H9 (cell line): ENCODE results near the gene NFATC4. TPM values are rescaled to one million over a fixed set of nuclear protein-coding genes. Genes with fewer than 3 reads are reported as not detected.
A peak's percentile ranks its signal among the peaks of the same experiment; 100 is the strongest.

Experiments
- DNase-seq: peaks from one replicate; pipeline ENCODE4 v3.0.0-alpha.2; 2017
- H2AFZ ChIP-seq: one replicate; pipeline ENCODE4 v1.6.1; 2013; ENCODE audit warnings: mild to moderate bottlenecking, low read length, control low read depth, moderate library complexity
- H2AK5ac ChIP-seq: 2 replicates; pipeline ENCODE4 v1.6.1; 2013; ENCODE audit warnings: low read length, control low read depth, mixed read lengths; ENCODE audit not compliant: insufficient read length
- H2BK120ac ChIP-seq: one replicate; pipeline ENCODE4 v1.6.1; 2013; ENCODE audit warnings: low read depth, mild to moderate bottlenecking, low read length, control low read depth, inconsistent platforms; ENCODE audit not compliant: poor library complexity, severe bottlenecking
- H2BK12ac ChIP-seq: 2 replicates; pipeline ENCODE4 v1.6.1; 2013; ENCODE audit warnings: low read length, control low read depth, mixed read lengths, low read depth; ENCODE audit not compliant: insufficient read length
- H2BK15ac ChIP-seq: 2 replicates; pipeline ENCODE4 v1.6.1; 2013; ENCODE audit warnings: low read depth, low read length, control low read depth
- H2BK20ac ChIP-seq: one replicate; pipeline ENCODE4 v1.6.1; 2013; ENCODE audit warnings: low read depth, mild to moderate bottlenecking, low read length, control low read depth, inconsistent platforms; ENCODE audit not compliant: poor library complexity, severe bottlenecking
- H2BK5ac ChIP-seq: 2 replicates; pipeline ENCODE4 v1.6.1; 2013; ENCODE audit warnings: low read length, control low read depth, mixed read lengths; ENCODE audit not compliant: insufficient read length
- H3K14ac ChIP-seq: 2 replicates; pipeline ENCODE4 v1.6.1; 2013; ENCODE audit warnings: low read length, control low read depth; ENCODE audit not compliant: insufficient read depth
- H3K18ac ChIP-seq: 2 replicates; pipeline ENCODE4 v1.6.1; 2013; ENCODE audit warnings: low read depth, mild to moderate bottlenecking, mixed read lengths, low read length, control low read depth; ENCODE audit not compliant: insufficient read length
- H3K23ac ChIP-seq: 2 replicates; pipeline ENCODE4 v1.6.1; 2013; ENCODE audit warnings: low read length, control low read depth, mixed read lengths, low read depth; ENCODE audit not compliant: insufficient read length
- H3K23me2 ChIP-seq: 2 replicates; pipeline ENCODE4 v1.6.1; 2013; ENCODE audit warnings: low read depth, mild to moderate bottlenecking, mixed read lengths, low read length, control low read depth; ENCODE audit not compliant: insufficient read length, poor library complexity, severe bottlenecking
- H3K27ac ChIP-seq: 2 replicates; pipeline ENCODE4 v1.5.1; 2013; ENCODE audit warnings: low read length, control low read depth, mixed read lengths, low read depth; ENCODE audit not compliant: insufficient read length
- H3K27me3 ChIP-seq: 2 replicates; pipeline ENCODE4 v1.6.1; 2013; ENCODE audit warnings: low read length, control low read depth, inconsistent platforms; ENCODE audit not compliant: insufficient read depth
- H3K4ac ChIP-seq: 2 replicates; pipeline ENCODE4 v1.6.1; 2013; ENCODE audit warnings: low read depth, mild to moderate bottlenecking, control low read depth, inconsistent platforms, low read length, moderate library complexity
- H3K4me1 ChIP-seq: 2 replicates; pipeline ENCODE4 v1.6.1; 2013; ENCODE audit warnings: low read length, control low read depth, inconsistent platforms; ENCODE audit not compliant: insufficient read depth
- H3K4me2 ChIP-seq: 2 replicates; pipeline ENCODE4 v1.6.1; 2013; ENCODE audit warnings: low read length, control low read depth, mixed read lengths; ENCODE audit not compliant: insufficient read length, insufficient read depth
- H3K56ac ChIP-seq: 2 replicates; pipeline ENCODE4 v1.6.1; 2013; ENCODE audit warnings: low read depth, mild to moderate bottlenecking, mixed read lengths, low read length, control low read depth; ENCODE audit not compliant: insufficient read length
- H3K79me1 ChIP-seq: 2 replicates; pipeline ENCODE4 v1.6.1; 2013; ENCODE audit warnings: low read depth, mild to moderate bottlenecking, moderate library complexity, low read length, control low read depth, inconsistent platforms; ENCODE audit not compliant: insufficient read depth, poor library complexity, severe bottlenecking
- H3K79me2 ChIP-seq: 2 replicates; pipeline ENCODE4 v1.6.1; 2013; ENCODE audit warnings: low read length, control low read depth, inconsistent platforms; ENCODE audit not compliant: insufficient read depth
- H3K9ac ChIP-seq: 2 replicates; pipeline ENCODE4 v1.6.1; 2013; ENCODE audit warnings: low read length, control low read depth, mixed read lengths; ENCODE audit not compliant: insufficient read length; ENCODE audit errors: extremely low read depth
- H3K9me3 ChIP-seq: one replicate; pipeline ENCODE4 v1.6.1; 2013; ENCODE audit warnings: low read depth, low read length, inconsistent platforms; ENCODE audit not compliant: control insufficient read depth
- H3T11ph ChIP-seq: one replicate; pipeline ENCODE4 v1.6.1; 2013; ENCODE audit warnings: mild to moderate bottlenecking, low read length, control low read depth, inconsistent platforms
- H4K20me1 ChIP-seq: one replicate; pipeline ENCODE4 v1.6.1; 2013; ENCODE audit not compliant: control insufficient read depth, insufficient read length, insufficient read depth
- H4K5ac ChIP-seq: 2 replicates; pipeline ENCODE4 v1.6.1; 2013; ENCODE audit warnings: low read depth, mild to moderate bottlenecking, mixed read lengths, low read length, control low read depth; ENCODE audit not compliant: insufficient read length
- H4K8ac ChIP-seq: replicated peaks from 2 replicates; pipeline ENCODE4 v1.6.1; 2013; ENCODE audit warnings: low read length, control low read depth, mixed read lengths, low read depth; ENCODE audit not compliant: insufficient read length
- H4K91ac ChIP-seq: 2 replicates; pipeline ENCODE4 v1.6.1; 2013; ENCODE audit warnings: low read depth, mild to moderate bottlenecking, moderate library complexity, mixed read lengths, low read length, control low read depth; ENCODE audit not compliant: insufficient read length
- H3K27ac Mint-ChIP-seq, 3 experiments: 2 replicates in 2 of 3; 3 replicates in 1 of 3; pipeline ENCODE4 v1.8.0; 2020 to 2021; ENCODE audit warnings: mixed read lengths in 3 of 3, mild to moderate bottlenecking in 1 of 3, moderate library complexity in 1 of 3
- H3K27me3 Mint-ChIP-seq: 2 replicates; pipeline ENCODE4 v1.8.0; 2021; ENCODE audit warnings: low read depth, mild to moderate bottlenecking, moderate library complexity, mixed read lengths
- H3K36me3 Mint-ChIP-seq, 3 experiments: 2 replicates in 2 of 3; 3 replicates in 1 of 3; pipeline ENCODE4 v1.8.0; 2020 to 2021; ENCODE audit warnings: low read depth in 3 of 3, mixed read lengths in 3 of 3; ENCODE audit not compliant: insufficient read depth in 1 of 3
- H3K4me1 Mint-ChIP-seq, 2 experiments: 2 replicates each; pipeline ENCODE4 v1.8.0; 2020; ENCODE audit warnings: mixed read lengths in 2 of 2
- H3K4me3 Mint-ChIP-seq, 2 experiments: 2 replicates in 1 of 2; 3 replicates in 1 of 2; pipeline ENCODE4 v1.8.0; 2020 to 2021; ENCODE audit warnings: mild to moderate bottlenecking in 2 of 2, mixed read lengths in 2 of 2, moderate library complexity in 1 of 2
- H3K9me3 Mint-ChIP-seq, 2 experiments: 2 replicates in 1 of 2; 3 replicates in 1 of 2; pipeline ENCODE4 v1.8.0; 2020; ENCODE audit warnings: mild to moderate bottlenecking in 2 of 2, mixed read lengths in 2 of 2, moderate library complexity in 1 of 2
- WGBS: extraction: QIAGEN DNeasy Blood & Tissue Kit; methylation state at CpG from one replicate; pipeline ENCODE4 v1.1.7; 2013; ENCODE audit warnings: missing lambda C conversion rate, low lambda C conversion rate, mixed read lengths; ENCODE audit not compliant: insufficient read length; ENCODE audit errors: extremely low coverage; 5-methylcytosine and 5-hydroxymethylcytosine counted together
- total RNA-seq: library from RNA; stranded (reverse); gene quantifications from 2 replicates; pipeline ENCODE4 v1.2.1, GENCODE V29; 2021
- TF ChIP-seq, protein P1 (sequence below): fragments of 200-600 bp; sonication (generic); conservative IDR thresholded peaks from 3 replicates; pipeline ENCODE4 v1.8.0; 2021; ENCODE audit warnings: antibody characterized with exemption, mild to moderate bottlenecking

Gene NFATC4
- total RNA-seq, 1 experiment from 2014 or later: 46.4 TPM

DNA sequence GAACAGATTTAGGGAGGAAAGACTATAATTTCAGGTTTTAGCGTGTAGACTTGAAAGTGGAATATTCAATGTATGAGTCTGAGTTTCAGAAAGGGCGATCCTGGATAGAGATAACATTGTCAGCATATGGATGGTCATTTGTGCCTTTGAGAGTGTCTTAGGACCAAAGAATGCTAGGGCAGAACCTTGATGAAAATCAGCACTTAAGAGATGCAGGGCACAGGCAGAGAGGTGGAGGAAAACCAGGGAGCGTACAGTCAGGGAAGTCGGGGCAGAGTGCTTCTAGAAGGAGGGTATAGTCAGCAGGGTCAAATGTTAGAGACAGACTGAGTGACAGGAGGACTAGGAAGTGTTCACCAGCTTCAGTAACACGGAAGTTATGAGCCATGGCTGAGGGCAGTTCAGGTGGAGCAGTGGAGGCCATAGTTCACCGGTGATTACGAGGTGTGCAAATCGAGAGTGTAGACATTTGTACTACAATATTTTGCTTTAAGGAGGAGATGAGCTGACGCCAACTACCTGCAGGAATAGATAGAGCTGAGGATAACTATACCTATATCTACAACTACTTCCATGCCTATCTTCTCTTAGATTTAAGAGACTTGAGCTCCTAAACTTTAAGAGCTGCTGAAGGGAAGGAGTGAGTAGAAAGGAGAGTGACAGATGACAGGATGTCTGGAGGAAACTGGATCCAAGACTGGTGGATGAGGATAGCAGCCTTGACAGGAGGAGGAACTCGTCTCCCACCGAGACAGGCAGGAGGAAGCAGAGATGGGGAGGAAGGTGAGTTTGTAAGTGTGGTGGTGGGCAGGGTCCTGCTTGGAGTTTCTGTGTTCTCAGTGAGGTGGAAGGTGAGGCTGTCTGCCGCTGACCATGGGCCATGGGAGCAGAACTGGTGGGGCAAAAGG lies 55.0 kb downstream of the NFATC4 start:
- Histone ChIP-seq H3K4me2 (no peak overlapping the region), H3K27me3 (peaks cover 2% of the 10 kb centered on the region), H3K4ac (no peak overlapping the region), H2BK12ac (no peak overlapping the region), H4K5ac (no peak overlapping the region), H4K20me1 (no peaks in the 10 kb centered on the region), H3K18ac (no peak overlapping the region), H2BK5ac (no peak overlapping the region), H3K4me1 (no peaks in the 10 kb centered on the region; the same call in 1 of the 2 replicates), H3K27ac (no peak overlapping the region), H2BK15ac (no peak overlapping the region), H2BK120ac (no peak overlapping the region), H3K79me2 (no peaks in the 10 kb centered on the region), H3K23ac (no peak overlapping the region), H3K56ac (no peak overlapping the region), H3K23me2 (no peaks in the 10 kb centered on the region), H4K8ac (no peak overlapping the region), H3K79me1 (no peaks in the 10 kb centered on the region), H3K9ac (no peak overlapping the region), H3K14ac (no peak overlapping the region), H2BK20ac (no peak overlapping the region), H2AFZ (no peak overlapping the region), H3K9me3 (no peaks in the 10 kb centered on the region), H3T11ph (no peak overlapping the region), H4K91ac (no peak overlapping the region), H2AK5ac (no peak overlapping the region)
- no CpG with 5 or more reads among the region's 12 CpGs for WGBS
- DNase-seq: peak; percentile 12
- TF ChIP-seq, protein P1, sequence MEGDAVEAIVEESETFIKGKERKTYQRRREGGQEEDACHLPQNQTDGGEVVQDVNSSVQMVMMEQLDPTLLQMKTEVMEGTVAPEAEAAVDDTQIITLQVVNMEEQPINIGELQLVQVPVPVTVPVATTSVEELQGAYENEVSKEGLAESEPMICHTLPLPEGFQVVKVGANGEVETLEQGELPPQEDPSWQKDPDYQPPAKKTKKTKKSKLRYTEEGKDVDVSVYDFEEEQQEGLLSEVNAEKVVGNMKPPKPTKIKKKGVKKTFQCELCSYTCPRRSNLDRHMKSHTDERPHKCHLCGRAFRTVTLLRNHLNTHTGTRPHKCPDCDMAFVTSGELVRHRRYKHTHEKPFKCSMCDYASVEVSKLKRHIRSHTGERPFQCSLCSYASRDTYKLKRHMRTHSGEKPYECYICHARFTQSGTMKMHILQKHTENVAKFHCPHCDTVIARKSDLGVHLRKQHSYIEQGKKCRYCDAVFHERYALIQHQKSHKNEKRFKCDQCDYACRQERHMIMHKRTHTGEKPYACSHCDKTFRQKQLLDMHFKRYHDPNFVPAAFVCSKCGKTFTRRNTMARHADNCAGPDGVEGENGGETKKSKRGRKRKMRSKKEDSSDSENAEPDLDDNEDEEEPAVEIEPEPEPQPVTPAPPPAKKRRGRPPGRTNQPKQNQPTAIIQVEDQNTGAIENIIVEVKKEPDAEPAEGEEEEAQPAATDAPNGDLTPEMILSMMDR: no peak
- Mint-ChIP-seq H3K27me3 (peaks cover 26% of the 10 kb centered on the region), H3K4me3 (no peak overlapping the region), H3K9me3 (no peaks in the 10 kb centered on the region), H3K36me3 (no peaks in the 10 kb centered on the region), H3K27ac (no peak overlapping the region), H3K4me1 (peaks cover 10 to 11% of the 10 kb centered on the region in 2 experiments)
